Measurements from ENCODE around the gene ITM2C.

The ITM2C gene

GRCh38 chr2:230825354-230825753, 39.4 kb upstream of the ITM2C start:
- Histone ChIP-seq H3K9ac (ENCODE audit: insufficient read length) (no peak overlapping the region), H3K27ac (no peak overlapping the region), H3K36me3 (ENCODE audit: insufficient read depth, low read length) (no peaks in the 10 kb centered on the region), H3K4me3 (no peak overlapping the region), H3K9me3 (ENCODE audit: low read depth, low read length) (no peaks in the 10 kb centered on the region)
- TF ChIP-seq EZH2 (IDR thresholded peaks at IDR 0.05) = no peak
- TF ChIP-seq POLR2AphosphoS5 (IDR thresholded peaks at IDR 0.05; ENCODE audit: borderline replicate concordance, low read depth, low read length) = no peak
- TF ChIP-seq FOXP2 (optimal IDR thresholded peaks at IDR 0.05; ENCODE audit: control extremely low read depth, extremely low read length, insufficient read depth) = no peak
- DNase-seq (ENCODE audit: low read depth, low spot score) = no peak

- H3K4me3 ChIP-seq = no peak overlapping the region
- no peaks in the 10 kb centered on the region for H3K9me3 ChIP-seq (ENCODE audit: low read depth, low read length)
- H3K27ac ChIP-seq = no peak overlapping the region
- no peak overlapping the region for H3K9ac ChIP-seq (ENCODE audit: insufficient read length)
- DNase-seq (ENCODE audit: low read depth, low spot score) = no peak
- no peaks in the 10 kb centered on the region for H3K36me3 ChIP-seq (ENCODE audit: insufficient read depth, low read length)
- TF ChIP-seq EZH2 (IDR thresholded peaks at IDR 0.05) (no peak), POLR2AphosphoS5 (IDR thresholded peaks at IDR 0.05; ENCODE audit: borderline replicate concordance, low read depth, low read length) (no peak), FOXP2 (optimal IDR thresholded peaks at IDR 0.05; ENCODE audit: control extremely low read depth, extremely low read length, insufficient read depth) (no peak)
Measured at GRCh38 chr2:230827774-230828271, 36.9 kb upstream of the ITM2C start.

DNA sequence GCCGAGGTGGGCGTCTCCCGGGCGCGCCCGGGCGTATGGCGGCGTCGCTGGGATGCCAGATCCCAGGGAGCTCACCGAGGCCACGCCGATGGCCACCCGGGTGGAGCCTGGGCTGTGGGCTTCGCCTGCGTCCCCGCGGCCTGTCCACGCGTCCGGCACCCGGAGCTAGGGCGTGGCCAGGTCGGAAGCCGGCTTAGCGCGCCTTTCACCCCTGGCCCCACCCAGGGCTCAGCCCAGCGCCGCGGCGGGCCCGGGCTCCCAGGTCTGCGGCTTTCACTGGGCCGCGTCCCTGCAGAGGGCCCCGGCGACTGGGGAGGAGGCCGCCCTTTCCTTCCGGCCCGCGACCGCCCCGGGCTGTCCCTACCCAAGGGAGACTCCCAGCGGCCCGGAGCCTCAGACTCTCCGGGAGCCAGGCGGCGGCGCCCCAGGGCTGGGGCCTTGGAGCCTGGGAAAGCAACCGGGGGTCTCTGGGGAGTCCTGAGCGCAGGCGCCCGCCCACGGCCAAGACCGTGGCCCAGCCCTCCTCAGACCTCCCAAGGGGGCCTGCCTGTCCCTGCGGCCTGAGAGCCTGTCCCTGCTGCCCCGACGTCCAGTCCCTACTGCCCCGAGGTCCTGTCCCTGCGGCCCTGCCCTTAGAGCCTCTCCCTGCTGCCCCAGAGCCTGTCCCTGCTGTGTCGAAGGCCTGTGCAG, 36.3 kb upstream of the ITM2C start:
- no peak for DNase-seq (ENCODE audit: low read depth, low spot score)
- TF ChIP-seq FOXP2 (optimal IDR thresholded peaks at IDR 0.05; ENCODE audit: control extremely low read depth, extremely low read length, insufficient read depth) (no peak), EZH2 (IDR thresholded peaks at IDR 0.05) (no peak), POLR2AphosphoS5 (IDR thresholded peaks at IDR 0.05; ENCODE audit: borderline replicate concordance, low read depth, low read length) (no peak)
- Histone ChIP-seq H3K36me3 (ENCODE audit: insufficient read depth, low read length) (no peaks in the 10 kb centered on the region), H3K9me3 (ENCODE audit: low read depth, low read length) (no peaks in the 10 kb centered on the region), H3K4me3 (no peak overlapping the region), H3K27ac (no peak overlapping the region), H3K9ac (ENCODE audit: insufficient read length) (no peak overlapping the region)

- H3K9me3 ChIP-seq (ENCODE audit: low read depth, low read length) = no peaks in the 10 kb centered on the region
- H3K27ac ChIP-seq = no peak overlapping the region
- TF ChIP-seq POLR2AphosphoS5 (IDR thresholded peaks at IDR 0.05; ENCODE audit: borderline replicate concordance, low read depth, low read length) (no peak), EZH2 (IDR thresholded peaks at IDR 0.05) (no peak), FOXP2 (optimal IDR thresholded peaks at IDR 0.05; ENCODE audit: control extremely low read depth, extremely low read length, insufficient read depth) (no peak)
- no peaks in the 10 kb centered on the region for H3K36me3 ChIP-seq (ENCODE audit: insufficient read depth, low read length)
- no peak overlapping the region for H3K4me3 ChIP-seq
- no peak overlapping the region for H3K9ac ChIP-seq (ENCODE audit: insufficient read length)
- DNase-seq (ENCODE audit: low read depth, low spot score) = no peak
Measured at GRCh38 chr2:230829293-230829692, 35.4 kb upstream of the ITM2C start.

GRCh38 chr2:230829959-230830358, 34.8 kb upstream of the ITM2C start:
- no peak for DNase-seq (ENCODE audit: low read depth, low spot score)
- no peak overlapping the region for H3K4me3 ChIP-seq
- H3K9me3 ChIP-seq (ENCODE audit: low read depth, low read length) = no peaks in the 10 kb centered on the region
- no peak overlapping the region for H3K9ac ChIP-seq (ENCODE audit: insufficient read length)
- TF ChIP-seq POLR2AphosphoS5 (IDR thresholded peaks at IDR 0.05; ENCODE audit: borderline replicate concordance, low read depth, low read length) (no peak), FOXP2 (optimal IDR thresholded peaks at IDR 0.05; ENCODE audit: control extremely low read depth, extremely low read length, insufficient read depth) (no peak), EZH2 (IDR thresholded peaks at IDR 0.05) (no peak)
- no peaks in the 10 kb centered on the region for H3K36me3 ChIP-seq (ENCODE audit: insufficient read depth, low read length)
- no peak overlapping the region for H3K27ac ChIP-seq

DNA sequence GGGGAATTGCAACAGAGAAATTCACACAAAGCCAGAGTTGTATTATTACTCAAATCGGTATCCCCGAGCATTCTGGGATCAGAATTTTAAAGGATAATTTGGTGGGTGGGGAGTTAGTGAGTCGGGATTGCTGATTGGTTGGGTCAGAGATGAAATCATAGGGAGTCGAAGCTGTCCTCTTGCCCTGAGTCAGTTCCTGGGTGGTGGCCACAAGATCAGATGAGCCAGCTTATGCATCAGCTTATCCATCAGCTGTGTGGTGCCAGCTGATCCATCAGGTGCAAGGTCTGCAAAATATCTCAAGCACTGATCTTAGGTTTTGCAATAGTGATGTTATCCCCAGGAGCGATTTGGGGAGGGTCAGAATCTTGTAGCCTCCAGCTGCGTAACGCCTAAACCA, 34.3 kb upstream of the ITM2C start:
- H3K9ac ChIP-seq (ENCODE audit: insufficient read length) = no peak overlapping the region
- TF ChIP-seq EZH2 (IDR thresholded peaks at IDR 0.05) (no peak), FOXP2 (optimal IDR thresholded peaks at IDR 0.05; ENCODE audit: control extremely low read depth, extremely low read length, insufficient read depth) (no peak), POLR2AphosphoS5 (IDR thresholded peaks at IDR 0.05; ENCODE audit: borderline replicate concordance, low read depth, low read length) (no peak)
- no peak overlapping the region for H3K4me3 ChIP-seq
- no peak for DNase-seq (ENCODE audit: low read depth, low spot score)
- H3K27ac ChIP-seq = no peak overlapping the region
- no peaks in the 10 kb centered on the region for H3K36me3 ChIP-seq (ENCODE audit: insufficient read depth, low read length)
- H3K9me3 ChIP-seq (ENCODE audit: low read depth, low read length) = no peaks in the 10 kb centered on the region

DNA sequence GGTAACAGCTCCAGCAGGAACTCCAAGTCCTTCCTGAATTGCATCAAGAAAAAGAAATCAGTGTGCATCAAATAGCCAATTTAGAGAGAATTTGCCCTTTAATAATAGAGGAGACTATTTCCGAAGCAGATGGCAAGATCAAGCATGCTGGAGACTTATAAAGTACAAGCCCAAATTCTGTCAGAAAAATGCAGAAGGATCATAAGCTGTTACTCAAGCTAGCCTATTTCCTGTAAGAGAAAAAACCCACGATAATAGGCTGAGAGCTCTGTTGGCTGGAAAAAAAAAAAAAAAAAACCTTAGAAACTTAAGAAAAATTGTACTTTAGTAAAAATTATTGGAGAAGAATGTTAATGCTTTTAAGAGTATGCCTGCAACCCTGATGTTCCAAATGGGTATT, 24.4 kb upstream of the ITM2C start:
- no peaks in the 10 kb centered on the region for H3K9me3 ChIP-seq (ENCODE audit: low read depth, low read length)
- TF ChIP-seq FOXP2 (optimal IDR thresholded peaks at IDR 0.05; ENCODE audit: control extremely low read depth, extremely low read length, insufficient read depth) = no peak
- no peak for TF ChIP-seq POLR2AphosphoS5 (IDR thresholded peaks at IDR 0.05; ENCODE audit: borderline replicate concordance, low read depth, low read length)
- TF ChIP-seq EZH2 (IDR thresholded peaks at IDR 0.05) = no peak
- no peak overlapping the region for H3K27ac ChIP-seq
- no peak for DNase-seq (ENCODE audit: low read depth, low spot score)
- no peak overlapping the region for H3K9ac ChIP-seq (ENCODE audit: insufficient read length)
- no peak overlapping the region for H3K4me3 ChIP-seq
- H3K36me3 ChIP-seq (ENCODE audit: insufficient read depth, low read length) = no peaks in the 10 kb centered on the region

GRCh38 chr2:230842473-230842872, 22.3 kb upstream of the ITM2C start:
- Histone ChIP-seq H3K4me3 (no peak overlapping the region), H3K36me3 (ENCODE audit: insufficient read depth, low read length) (no peaks in the 10 kb centered on the region), H3K9ac (ENCODE audit: insufficient read length) (no peak overlapping the region), H3K27ac (no peak overlapping the region), H3K9me3 (ENCODE audit: low read depth, low read length) (no peaks in the 10 kb centered on the region)
- TF ChIP-seq POLR2AphosphoS5 (IDR thresholded peaks at IDR 0.05; ENCODE audit: borderline replicate concordance, low read depth, low read length) (no peak), FOXP2 (optimal IDR thresholded peaks at IDR 0.05; ENCODE audit: control extremely low read depth, extremely low read length, insufficient read depth) (no peak), EZH2 (IDR thresholded peaks at IDR 0.05) (no peak)
- DNase-seq (ENCODE audit: low read depth, low spot score) = no peak

- Histone ChIP-seq H3K4me3 (no peak overlapping the region), H3K9me3 (ENCODE audit: low read depth, low read length) (no peaks in the 10 kb centered on the region), H3K9ac (ENCODE audit: insufficient read length) (no peak overlapping the region), H3K36me3 (ENCODE audit: insufficient read depth, low read length) (no peaks in the 10 kb centered on the region), H3K27ac (no peak overlapping the region)
- DNase-seq (ENCODE audit: low read depth, low spot score) = no peak
- TF ChIP-seq POLR2AphosphoS5 (IDR thresholded peaks at IDR 0.05; ENCODE audit: borderline replicate concordance, low read depth, low read length) (no peak), EZH2 (IDR thresholded peaks at IDR 0.05) (no peak), FOXP2 (optimal IDR thresholded peaks at IDR 0.05; ENCODE audit: control extremely low read depth, extremely low read length, insufficient read depth) (no peak)
Measured at GRCh38 chr2:230843132-230843531, 21.6 kb upstream of the ITM2C start.

Measured in SK-N-MC (cell line).